Measurements from ENCODE around the gene CAMK1D. TPM values are rescaled to one million over a fixed set of nuclear protein-coding genes. Genes with fewer than 3 reads are reported as not detected.

CAMK1D gene
- total RNA-seq, 1 experiment from 2014 or later = 6.3 TPM

GRCh38 chr10:12645449-12645848 lies 296.1 kb downstream of the CAMK1D start:
- Histone ChIP-seq H3K9ac (ENCODE audit: extremely low read depth, insufficient read length, low read length) (no peak overlapping the region), H3K27ac (ENCODE audit: insufficient read length, low read depth, low read length) (no peak overlapping the region), H3K79me1 (ENCODE audit: insufficient read depth, low read depth, low read length, poor library complexity, severe bottlenecking) (no peaks in the 10 kb centered on the region), H3K56ac (ENCODE audit: insufficient read length, low read depth, low read length) (no peak overlapping the region), H3K23me2 (ENCODE audit: insufficient read length, low read depth, low read length, poor library complexity, severe bottlenecking) (no peaks in the 10 kb centered on the region), H3K18ac (ENCODE audit: insufficient read length, low read depth, low read length) (no peak overlapping the region), H2BK15ac (ENCODE audit: low read depth, low read length) (no peak overlapping the region), H3T11ph (ENCODE audit: low read length) (no peak overlapping the region), H4K91ac (ENCODE audit: insufficient read length, low read depth, low read length) (no peak overlapping the region), H4K5ac (ENCODE audit: insufficient read length, low read depth, low read length) (no peak overlapping the region), H3K14ac (ENCODE audit: insufficient read depth, low read length) (no peak overlapping the region), H3K9me3 (ENCODE audit: control insufficient read depth, low read depth, low read length) (no peaks in the 10 kb centered on the region), H3K27me3 (ENCODE audit: insufficient read depth, low read length) (no peaks in the 10 kb centered on the region), H4K20me1 (ENCODE audit: control insufficient read depth, insufficient read depth, insufficient read length) (no peaks in the 10 kb centered on the region), H3K4me1 (ENCODE audit: insufficient read depth, low read length) (no peaks in the 10 kb centered on the region), H2BK20ac (ENCODE audit: low read depth, low read length, poor library complexity, severe bottlenecking) (no peak overlapping the region), H3K4me2 (ENCODE audit: insufficient read depth, insufficient read length, low read length) (no peak overlapping the region), H2AK5ac (ENCODE audit: insufficient read length, low read length) (no peak overlapping the region), H3K79me2 (ENCODE audit: insufficient read depth, low read length) (no peaks in the 10 kb centered on the region), H2BK5ac (ENCODE audit: insufficient read length, low read length) (no peak overlapping the region), H3K4ac (ENCODE audit: low read depth, low read length) (no peak overlapping the region), H2BK12ac (ENCODE audit: insufficient read length, low read depth, low read length) (no peak overlapping the region), H2BK120ac (ENCODE audit: low read depth, low read length, poor library complexity, severe bottlenecking) (no peak overlapping the region), H4K8ac (replicated peaks; ENCODE audit: insufficient read length, low read depth, low read length) (no peak overlapping the region), H3K23ac (ENCODE audit: insufficient read length, low read depth, low read length) (no peak overlapping the region), H2AFZ (ENCODE audit: low read length) (no peak overlapping the region)
- DNase-seq = no peak
- Mint-ChIP-seq H3K27ac (no peak overlapping the region), H3K4me3 (no peak overlapping the region), H3K4me1 (peaks cover 0 to 6% of the 10 kb centered on the region in 2 experiments; a peak in 1 of 4 replicates), H3K36me3 (ENCODE audit: insufficient read depth in 1 of 3, low read depth in 3 of 3) (no peaks in the 10 kb centered on the region), H3K27me3 (ENCODE audit: low read depth) (peaks cover 3% of the 10 kb centered on the region), H3K9me3 (no peaks in the 10 kb centered on the region)
- WGBS (ENCODE audit: extremely low coverage, insufficient read length, low lambda C conversion rate) = no CpG with 5 or more reads among the region's 11 CpGs
- no peak for TF ChIP-seq CTCF (conservative IDR thresholded peaks at IDR 0.05)

Measured in H9 (cell line).